Middle frontal gyrus (tissue), 1 donor: Measurements from ENCODE around the gene ZBTB49.

Experiments
- DNase-seq: peaks from one replicate; pipeline ENCODE4 v3.0.0-alpha.2; 2015; ENCODE audit warnings: low spot score; ENCODE audit errors: extremely low spot score

Gene ZBTB49

GRCh38 chr4:4281787-4282186 is 8.3 kb upstream of the ZBTB49 start:
- DNase-seq: no peak

GRCh38 chr4:4284827-4285618 is 5.0 kb upstream of the ZBTB49 start:
- no peak for DNase-seq

GRCh38 chr4:4288098-4288497 is 2.0 kb upstream of the ZBTB49 start:
- no peak for DNase-seq

GRCh38 chr4:4289055-4289454 is 996 bp upstream of the ZBTB49 start:
- DNase-seq: no peak

GRCh38 chr4:4289597-4289940 is 482 bp upstream of the ZBTB49 start:
- no peak for DNase-seq

- DNase-seq: no peak
These were observed 3.2 kb downstream of the ZBTB49 start for GRCh38 chr4:4293279-4293678.

- DNase-seq: no peak
These were observed 6.3 kb downstream of the ZBTB49 start for GRCh38 chr4:4296283-4296846.

- no peak for DNase-seq
These were observed 9.0 kb downstream of the ZBTB49 start for GRCh38 chr4:4299006-4299405.

- DNase-seq: no peak
These were observed 11.9 kb downstream of the ZBTB49 start for GRCh38 chr4:4302001-4302400.

- no peak for DNase-seq
These were observed 12.4 kb downstream of the ZBTB49 start for GRCh38 chr4:4302416-4302815.

GRCh38 chr4:4306920-4307319 is 16.9 kb downstream of the ZBTB49 start:
- DNase-seq: no peak

- no peak for DNase-seq
These were observed 18.9 kb downstream of the ZBTB49 start for GRCh38 chr4:4308800-4309441.

GRCh38 chr4:4311193-4311592 is 21.1 kb downstream of the ZBTB49 start:
- DNase-seq: no peak

- DNase-seq: no peak
These were observed 25.6 kb downstream of the ZBTB49 start for GRCh38 chr4:4315461-4316149.

GRCh38 chr4:4316150-4316495 is 26.1 kb downstream of the ZBTB49 start:
- DNase-seq: no peak

- DNase-seq: no peak
These were observed 27.6 kb downstream of the ZBTB49 start for GRCh38 chr4:4317496-4318232.

GRCh38 chr4:4320528-4320927 is 30.5 kb downstream of the ZBTB49 start:
- no peak for DNase-seq

GRCh38 chr4:4320951-4321714 is 31.1 kb downstream of the ZBTB49 start:
- no peak for DNase-seq

GRCh38 chr4:4321951-4322688 is 32.1 kb downstream of the ZBTB49 start:
- DNase-seq: no peak
